ENCODE data around the gene KCNG2. TPM values are rescaled to one million over a fixed set of nuclear protein-coding genes. Genes with fewer than 3 reads are reported as not detected.

KCNG2 gene
- total and polyA plus RNA-seq, 2 of the 13 experiments (the other 11 are each of a cell fraction or from before 2014, with no cell fraction given): not detected

DNA sequence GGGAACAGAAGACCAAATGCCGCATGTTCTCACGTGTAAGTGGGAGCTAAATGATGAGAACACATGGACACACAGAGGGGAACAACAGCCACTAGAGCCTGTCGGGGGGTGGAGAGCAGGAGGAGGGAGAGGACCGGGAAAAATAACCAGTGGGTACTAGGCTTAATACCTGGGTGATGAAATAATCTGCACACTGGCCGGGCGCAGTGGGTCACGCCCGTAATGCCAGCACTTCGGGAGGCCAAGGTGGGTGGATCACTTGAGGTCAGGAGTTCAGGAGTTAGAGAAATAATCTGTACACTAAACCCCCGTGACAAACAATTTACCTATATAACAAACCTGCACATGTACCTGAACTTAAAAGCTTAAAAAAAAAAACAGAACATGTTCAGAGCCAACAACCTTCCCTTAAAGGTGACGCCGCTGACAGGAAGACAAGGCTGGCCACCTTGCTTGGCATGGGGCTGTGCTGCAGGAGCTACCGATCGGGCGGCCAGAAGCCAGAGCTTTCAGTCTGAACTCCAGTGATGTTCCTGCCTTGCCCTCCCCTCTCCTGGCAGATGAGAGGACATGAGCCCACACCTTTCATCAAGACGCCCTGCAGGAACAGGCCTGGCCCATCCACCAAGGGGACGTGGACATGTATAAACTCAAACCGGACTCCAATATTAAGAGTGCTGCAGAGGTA, 142.5 kb downstream of the KCNG2 start:
- Histone ChIP-seq H3K4me1 (ENCODE audit: insufficient read depth, low read length) (peaks cover 77% of the 10 kb centered on the region), H3K4me3 (replicated peaks in 1 of 3; ENCODE audit: insufficient read depth in 1 of 3, low read depth in 2 of 3, low read length in 3 of 3) (no peak overlapping the region), H3K4me2 (ENCODE audit: low read depth, low read length) (no peak overlapping the region), H3K9ac (ENCODE audit: insufficient read depth, low read depth, low read length) (no peak overlapping the region), H3K27ac (ENCODE audit: extremely low read length, insufficient read depth, low read length) (no peak overlapping the region), H3K36me3 (replicated peaks in 1 of 2; ENCODE audit: control insufficient read depth in 1 of 2, insufficient read depth in 2 of 2, low read length in 2 of 2) (peaks cover 9 to 34% of the 10 kb centered on the region in 2 experiments; a peak in 4 of 5 replicates), H4K20me1 (ENCODE audit: insufficient read depth, low read length) (peaks cover 11% of the 10 kb centered on the region; the same call in 1 of the 2 replicates), H2AFZ (ENCODE audit: low read length) (no peak overlapping the region), H3K9me3 (ENCODE audit: low read length) (no peaks in the 10 kb centered on the region), H3K79me2 (ENCODE audit: insufficient read depth, low read length) (peaks cover 90% of the 10 kb centered on the region), H3K27me3 (ENCODE audit: control insufficient read depth in 1 of 2, insufficient read depth in 2 of 2, low read length in 2 of 2) (no peaks in the 10 kb centered on the region)
- CTCF ChIA-PET (ENCODE audit: low intra/inter-chr PET ratio, low total read pairs): no interaction called here
- BruUV-seq (replicated peaks): no TSS peak
- POLR2A ChIA-PET: interaction anchor here (0.8 to 1.5 kb wide), 2 partner anchors 11 to 93 kb away, joined by 3 to 4 read pairs; partner anchors contain the start of gene SLC66A2
- in situ Hi-C loops (cut with HindIII; ENCODE audit: extremely low pct_ligation_motif_present, low pct_unique_long_range_greater_than_20kb) (no loop called here), intact Hi-C loops (cut with micrococcal nuclease; ENCODE audit: unreplicated experiment) (no loop called here)
- no peak for DNase-seq (ENCODE audit: low spot score)
- FAIRE-seq: no peak
- ATAC-seq: no peak
- 91% methylated on average over 18 of the region's 18 CpGs for WGBS (ENCODE audit: low lambda C conversion rate)
- TF ChIP-seq, protein P1, sequence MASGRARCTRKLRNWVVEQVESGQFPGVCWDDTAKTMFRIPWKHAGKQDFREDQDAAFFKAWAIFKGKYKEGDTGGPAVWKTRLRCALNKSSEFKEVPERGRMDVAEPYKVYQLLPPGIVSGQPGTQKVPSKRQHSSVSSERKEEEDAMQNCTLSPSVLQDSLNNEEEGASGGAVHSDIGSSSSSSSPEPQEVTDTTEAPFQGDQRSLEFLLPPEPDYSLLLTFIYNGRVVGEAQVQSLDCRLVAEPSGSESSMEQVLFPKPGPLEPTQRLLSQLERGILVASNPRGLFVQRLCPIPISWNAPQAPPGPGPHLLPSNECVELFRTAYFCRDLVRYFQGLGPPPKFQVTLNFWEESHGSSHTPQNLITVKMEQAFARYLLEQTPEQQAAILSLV (CRISPR knock-in tag; IDR thresholded peaks at IDR 0.05; ENCODE audit: borderline replicate concordance): no peak
- TF ChIP-seq, protein P2, sequence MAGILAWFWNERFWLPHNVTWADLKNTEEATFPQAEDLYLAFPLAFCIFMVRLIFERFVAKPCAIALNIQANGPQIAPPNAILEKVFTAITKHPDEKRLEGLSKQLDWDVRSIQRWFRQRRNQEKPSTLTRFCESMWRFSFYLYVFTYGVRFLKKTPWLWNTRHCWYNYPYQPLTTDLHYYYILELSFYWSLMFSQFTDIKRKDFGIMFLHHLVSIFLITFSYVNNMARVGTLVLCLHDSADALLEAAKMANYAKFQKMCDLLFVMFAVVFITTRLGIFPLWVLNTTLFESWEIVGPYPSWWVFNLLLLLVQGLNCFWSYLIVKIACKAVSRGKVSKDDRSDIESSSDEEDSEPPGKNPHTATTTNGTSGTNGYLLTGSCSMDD (CRISPR knock-in tag; IDR thresholded peaks at IDR 0.05): no peak
- TF ChIP-seq ZNF337 (CRISPR knock-in tag; IDR thresholded peaks at IDR 0.05; ENCODE audit: borderline replicate concordance, low read depth): no peak
- TF ChIP-seq ZNF839 (CRISPR knock-in tag; IDR thresholded peaks at IDR 0.05; ENCODE audit: borderline replicate concordance): no peak
- TF ChIP-seq ZNF33B (CRISPR knock-in tag; IDR thresholded peaks at IDR 0.05): no peak
- TF ChIP-seq NFE2L1 (CRISPR knock-in tag; IDR thresholded peaks at IDR 0.05; ENCODE audit: borderline replicate concordance): no peak
- TF ChIP-seq ZNF331 (CRISPR knock-in tag; IDR thresholded peaks at IDR 0.05): no peak
- TF ChIP-seq, protein P3, sequence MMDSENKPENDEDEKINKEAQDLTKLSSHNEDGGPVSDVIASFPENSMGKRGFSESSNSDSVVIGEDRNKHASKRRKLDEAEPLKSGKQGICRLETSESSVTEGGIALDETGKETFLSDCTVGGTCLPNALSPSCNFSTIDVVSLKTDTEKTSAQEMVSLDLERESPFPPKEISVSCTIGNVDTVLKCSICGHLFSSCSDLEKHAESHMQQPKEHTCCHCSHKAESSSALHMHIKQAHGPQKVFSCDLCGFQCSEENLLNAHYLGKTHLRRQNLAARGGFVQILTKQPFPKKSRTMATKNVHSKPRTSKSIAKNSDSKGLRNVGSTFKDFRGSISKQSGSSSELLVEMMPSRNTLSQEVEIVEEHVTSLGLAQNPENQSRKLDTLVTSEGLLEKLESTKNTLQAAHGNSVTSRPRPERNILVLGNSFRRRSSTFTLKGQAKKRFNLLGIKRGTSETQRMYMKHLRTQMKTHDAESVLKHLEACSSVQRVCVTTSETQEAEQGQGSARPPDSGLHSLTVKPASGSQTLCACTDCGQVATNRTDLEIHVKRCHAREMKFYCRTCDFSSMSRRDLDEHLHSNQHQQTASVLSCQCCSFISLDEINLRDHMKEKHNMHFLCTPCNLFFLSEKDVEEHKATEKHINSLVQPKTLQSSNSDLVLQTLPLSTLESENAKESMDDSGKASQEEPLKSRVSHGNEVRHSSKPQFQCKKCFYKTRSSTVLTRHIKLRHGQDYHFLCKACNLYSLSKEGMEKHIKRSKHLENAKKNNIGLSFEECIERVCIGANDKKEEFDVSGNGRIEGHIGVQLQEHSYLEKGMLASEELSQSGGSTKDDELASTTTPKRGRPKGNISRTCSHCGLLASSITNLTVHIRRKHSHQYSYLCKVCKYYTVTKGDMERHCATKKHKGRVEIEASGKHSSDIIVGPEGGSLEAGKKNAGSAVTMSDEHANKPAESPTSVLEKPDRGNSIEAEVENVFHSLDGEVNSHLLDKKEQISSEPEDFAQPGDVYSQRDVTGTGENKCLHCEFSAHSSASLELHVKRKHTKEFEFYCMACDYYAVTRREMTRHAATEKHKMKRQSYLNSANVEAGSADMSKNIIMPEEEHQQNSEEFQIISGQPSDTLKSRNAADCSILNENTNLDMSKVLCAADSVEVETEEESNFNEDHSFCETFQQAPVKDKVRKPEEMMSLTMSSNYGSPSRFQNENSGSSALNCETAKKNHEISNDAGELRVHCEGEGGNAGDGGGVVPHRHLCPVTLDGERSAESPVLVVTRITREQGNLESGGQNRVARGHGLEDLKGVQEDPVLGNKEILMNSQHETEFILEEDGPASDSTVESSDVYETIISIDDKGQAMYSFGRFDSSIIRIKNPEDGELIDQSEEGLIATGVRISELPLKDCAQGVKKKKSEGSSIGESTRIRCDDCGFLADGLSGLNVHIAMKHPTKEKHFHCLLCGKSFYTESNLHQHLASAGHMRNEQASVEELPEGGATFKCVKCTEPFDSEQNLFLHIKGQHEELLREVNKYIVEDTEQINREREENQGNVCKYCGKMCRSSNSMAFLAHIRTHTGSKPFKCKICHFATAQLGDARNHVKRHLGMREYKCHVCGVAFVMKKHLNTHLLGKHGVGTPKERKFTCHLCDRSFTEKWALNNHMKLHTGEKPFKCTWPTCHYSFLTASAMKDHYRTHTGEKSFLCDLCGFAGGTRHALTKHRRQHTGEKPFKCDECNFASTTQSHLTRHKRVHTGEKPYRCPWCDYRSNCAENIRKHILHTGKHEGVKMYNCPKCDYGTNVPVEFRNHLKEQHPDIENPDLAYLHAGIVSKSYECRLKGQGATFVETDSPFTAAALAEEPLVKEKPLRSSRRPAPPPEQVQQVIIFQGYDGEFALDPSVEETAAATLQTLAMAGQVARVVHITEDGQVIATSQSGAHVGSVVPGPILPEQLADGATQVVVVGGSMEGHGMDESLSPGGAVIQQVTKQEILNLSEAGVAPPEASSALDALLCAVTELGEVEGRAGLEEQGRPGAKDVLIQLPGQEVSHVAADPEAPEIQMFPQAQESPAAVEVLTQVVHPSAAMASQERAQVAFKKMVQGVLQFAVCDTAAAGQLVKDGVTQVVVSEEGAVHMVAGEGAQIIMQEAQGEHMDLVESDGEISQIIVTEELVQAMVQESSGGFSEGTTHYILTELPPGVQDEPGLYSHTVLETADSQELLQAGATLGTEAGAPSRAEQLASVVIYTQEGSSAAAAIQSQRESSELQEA (CRISPR knock-in tag; IDR thresholded peaks at IDR 0.05; ENCODE audit: not compliant biosample characterization): no peak
- TF ChIP-seq TMF1 (CRISPR knock-in tag; IDR thresholded peaks at IDR 0.05; ENCODE audit: low read depth): no peak
- TF ChIP-seq, protein P4, sequence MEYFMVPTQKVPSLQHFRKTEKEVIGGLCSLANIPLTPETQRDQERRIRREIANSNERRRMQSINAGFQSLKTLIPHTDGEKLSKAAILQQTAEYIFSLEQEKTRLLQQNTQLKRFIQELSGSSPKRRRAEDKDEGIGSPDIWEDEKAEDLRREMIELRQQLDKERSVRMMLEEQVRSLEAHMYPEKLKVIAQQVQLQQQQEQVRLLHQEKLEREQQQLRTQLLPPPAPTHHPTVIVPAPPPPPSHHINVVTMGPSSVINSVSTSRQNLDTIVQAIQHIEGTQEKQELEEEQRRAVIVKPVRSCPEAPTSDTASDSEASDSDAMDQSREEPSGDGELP (IDR thresholded peaks at IDR 0.05; ENCODE audit: borderline replicate concordance, low read depth): no peak
- TF ChIP-seq CBX5 (CRISPR knock-in tag; IDR thresholded peaks at IDR 0.05; ENCODE audit: borderline replicate concordance): no peak
- no peak for TF ChIP-seq FOXJ3 (CRISPR knock-in tag; IDR thresholded peaks at IDR 0.05; ENCODE audit: borderline replicate concordance)

Measured in HepG2 (cell line).